CD14-positive monocyte (primary cell): ENCODE data around the gene RELB. TPM values are rescaled to one million over a fixed set of nuclear protein-coding genes. Genes with fewer than 3 reads are reported as not detected.

ENCODE experiments used
- DNase-seq, 3 donors: peaks; one replicate each; pipeline ENCODE4 v3.0.0-alpha.2; 2011 to 2022
- H2AFZ ChIP-seq: 2 replicates; pipeline ENCODE4 v1.6.0; 2012; ENCODE audit warnings: mild to moderate bottlenecking, low read depth, low read length, inconsistent platforms; ENCODE audit not compliant: insufficient read depth, poor library complexity, severe bottlenecking
- H3K27ac ChIP-seq, 2 donors: 1 replicate in 1 of 2; 2 replicates in 1 of 2; pipeline ENCODE4 v1.5.1; 2012 to 2013; ENCODE audit warnings: low read length in 2 of 2, control low read depth in 1 of 2, inconsistent platforms in 1 of 2, low read depth in 1 of 2, mild to moderate bottlenecking in 1 of 2
- H3K27me3 ChIP-seq, 2 donors: one replicate each; pipeline versions ENCODE4 v1.6.0 to v1.6.1; 2011 to 2013; ENCODE audit warnings: low read length in 2 of 2; ENCODE audit not compliant: control insufficient read depth in 2 of 2, insufficient read depth in 2 of 2
- H3K36me3 ChIP-seq, 2 donors: replicated peaks in 1 of 2; 1 replicate in 1 of 2; 2 replicates in 1 of 2; pipeline versions ENCODE4 v1.5.1 to v1.6.1; 2012 to 2013; ENCODE audit warnings: low read length in 2 of 2, control low read depth in 1 of 2, inconsistent platforms in 1 of 2, mild to moderate bottlenecking in 1 of 2; ENCODE audit not compliant: insufficient read depth in 2 of 2, control insufficient read depth in 1 of 2
- H3K4me1 ChIP-seq, 2 donors: 1 replicate in 1 of 2; 2 replicates in 1 of 2; pipeline versions ENCODE4 v1.5.1 to v1.6.1; 2012 to 2013; ENCODE audit warnings: low read length in 2 of 2, control low read depth in 1 of 2, inconsistent platforms in 1 of 2, mild to moderate bottlenecking in 1 of 2, moderate library complexity in 1 of 2; ENCODE audit not compliant: insufficient read depth in 2 of 2, control insufficient read depth in 1 of 2
- H3K4me2 ChIP-seq: replicated peaks from 2 replicates; pipeline ENCODE3; 2012; ENCODE audit warnings: low read length, moderate library complexity, mild to moderate bottlenecking; ENCODE audit not compliant: poor library complexity, severe bottlenecking; ENCODE audit errors: extremely low read depth
- H3K4me3 ChIP-seq, 3 experiments: fragments of 200-600 bp in 1 of 3; sonication (generic) in 1 of 3; replicated peaks in 1 of 3; 1 replicate in 2 of 3; 2 replicates in 1 of 3; pipeline ENCODE4 v1.5.1; 2011 to 2013; ENCODE audit warnings: low read length in 3 of 3, mild to moderate bottlenecking in 3 of 3, control low read depth in 2 of 3, low read depth in 2 of 3, inconsistent platforms in 1 of 3, moderate library complexity in 1 of 3
- H3K79me2 ChIP-seq: 2 replicates; pipeline ENCODE4 v1.6.0; 2012; ENCODE audit warnings: mild to moderate bottlenecking, control low read depth, inconsistent platforms, low read length, moderate library complexity; ENCODE audit not compliant: insufficient read depth
- H3K9ac ChIP-seq: 2 replicates; pipeline ENCODE4 v1.6.0; 2017; ENCODE audit warnings: low read length, mild to moderate bottlenecking; ENCODE audit not compliant: insufficient read depth, poor library complexity, severe bottlenecking
- H3K9me3 ChIP-seq, 2 donors: replicated peaks in 1 of 2; 1 replicate in 1 of 2; 2 replicates in 1 of 2; pipeline versions ENCODE4 v1.5.1 to v1.6.1; 2012 to 2013; ENCODE audit warnings: low read length in 2 of 2, control low read depth in 1 of 2; ENCODE audit not compliant: control insufficient read depth in 1 of 2, insufficient read depth in 1 of 2
- H4K20me1 ChIP-seq: 2 replicates; pipeline ENCODE4 v1.6.0; 2012; ENCODE audit warnings: mild to moderate bottlenecking, low read length, control low read depth, moderate library complexity; ENCODE audit not compliant: insufficient read depth
- H3K27ac Mint-ChIP-seq, 7 donors: one replicate each; pipeline ENCODE4 v1.8.0; 2020; ENCODE audit warnings: mild to moderate bottlenecking in 7 of 7, mixed read lengths in 7 of 7, moderate library complexity in 6 of 7, inconsistent platforms in 2 of 7
- H3K27me3 Mint-ChIP-seq, 3 donors: one replicate each; pipeline ENCODE4 v1.8.0; 2021 to 2022; ENCODE audit warnings: low read depth in 3 of 3, mild to moderate bottlenecking in 3 of 3, mixed read lengths in 3 of 3, moderate library complexity in 3 of 3, inconsistent platforms in 1 of 3
- H3K36me3 Mint-ChIP-seq, 2 donors: one replicate each; pipeline ENCODE4 v1.8.0; 2020; ENCODE audit warnings: mixed read lengths in 2 of 2, inconsistent platforms in 1 of 2, mild to moderate bottlenecking in 1 of 2
- H3K4me1 Mint-ChIP-seq: one replicate; pipeline ENCODE4 v1.8.0; 2020; ENCODE audit warnings: mild to moderate bottlenecking, mixed read lengths
- H3K4me3 Mint-ChIP-seq, 2 donors: one replicate each; pipeline ENCODE4 v1.8.0; 2020; ENCODE audit warnings: mild to moderate bottlenecking in 2 of 2, mixed read lengths in 2 of 2, moderate library complexity in 1 of 2
- H3K9me3 Mint-ChIP-seq, 7 donors: one replicate each; pipeline ENCODE4 v1.8.0; 2020 to 2022; ENCODE audit warnings: mixed read lengths in 7 of 7, mild to moderate bottlenecking in 6 of 7, moderate library complexity in 6 of 7, inconsistent platforms in 2 of 7
- WGBS: methylation state at CpG from one replicate; pipeline ENCODE4 v1.1.5; 2013; ENCODE audit warnings: missing lambda C conversion rate; ENCODE audit not compliant: insufficient coverage; 5-methylcytosine and 5-hydroxymethylcytosine counted together
- intact Hi-C, 2 donors: fragments of 100-400 bp; cut with micrococcal nuclease; formaldehyde crosslinking; loops; one replicate each; pipeline versions ENCODE4 v1.15.0 to v1.15.1; 2023
- polyA plus RNA-seq, 3 donors: library from polyadenylated mRNA; depleted of rRNA in 1 of 3; unstranded in 2 of 3; stranded (reverse) in 1 of 3; fragments of 300-500 nt in 2 of 3; fragments of >200 nt in 1 of 3; fragmentation: Illumina TruSeq in 2 of 3; gene quantifications; 1 replicate in 2 of 3; 2 replicates in 1 of 3; pipeline ENCODE4 v1.2.3, GENCODE V29; 2012 to 2021
- small RNA-seq: library from RNA; depleted of rRNA; stranded (forward); fragments of <200 nt; gene quantifications from one replicate; pipeline ENCODE3, GENCODE V24; 2012; ENCODE audit warnings: low read depth; ENCODE audit not compliant: insufficient read length
- TF ChIP-seq, protein P1 (sequence below): fragments of 200-600 bp; IDR thresholded peaks from one replicate; pipeline ENCODE4 v1.8.0; 2022; ENCODE audit warnings: antibody characterized with exemption, mild to moderate bottlenecking

The RELB gene
- polyA plus RNA-seq, 3 donors, result 32.3 to 35.0 (median 34.4) TPM

DNA sequence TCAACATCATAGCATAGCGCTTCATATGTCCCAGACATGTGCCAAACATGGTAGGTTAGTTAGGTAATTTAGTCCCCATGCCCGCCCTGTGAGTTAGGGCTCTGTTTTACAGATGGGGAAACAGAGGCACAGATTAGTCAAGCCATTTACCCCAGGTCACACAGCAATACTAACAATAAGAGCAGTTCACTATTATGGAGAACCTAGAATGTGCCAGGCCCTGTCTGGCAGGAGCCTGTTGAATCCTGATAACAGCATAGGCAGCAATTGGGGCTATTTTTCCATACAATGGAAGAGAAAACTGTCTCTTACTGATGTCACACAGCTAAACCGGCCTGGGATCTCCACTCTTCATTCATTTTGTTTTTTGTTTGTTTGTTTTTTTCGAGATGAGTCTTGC lies 85.2 kb downstream of the RELB start:
- TF ChIP-seq, protein P1, sequence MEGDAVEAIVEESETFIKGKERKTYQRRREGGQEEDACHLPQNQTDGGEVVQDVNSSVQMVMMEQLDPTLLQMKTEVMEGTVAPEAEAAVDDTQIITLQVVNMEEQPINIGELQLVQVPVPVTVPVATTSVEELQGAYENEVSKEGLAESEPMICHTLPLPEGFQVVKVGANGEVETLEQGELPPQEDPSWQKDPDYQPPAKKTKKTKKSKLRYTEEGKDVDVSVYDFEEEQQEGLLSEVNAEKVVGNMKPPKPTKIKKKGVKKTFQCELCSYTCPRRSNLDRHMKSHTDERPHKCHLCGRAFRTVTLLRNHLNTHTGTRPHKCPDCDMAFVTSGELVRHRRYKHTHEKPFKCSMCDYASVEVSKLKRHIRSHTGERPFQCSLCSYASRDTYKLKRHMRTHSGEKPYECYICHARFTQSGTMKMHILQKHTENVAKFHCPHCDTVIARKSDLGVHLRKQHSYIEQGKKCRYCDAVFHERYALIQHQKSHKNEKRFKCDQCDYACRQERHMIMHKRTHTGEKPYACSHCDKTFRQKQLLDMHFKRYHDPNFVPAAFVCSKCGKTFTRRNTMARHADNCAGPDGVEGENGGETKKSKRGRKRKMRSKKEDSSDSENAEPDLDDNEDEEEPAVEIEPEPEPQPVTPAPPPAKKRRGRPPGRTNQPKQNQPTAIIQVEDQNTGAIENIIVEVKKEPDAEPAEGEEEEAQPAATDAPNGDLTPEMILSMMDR, result no peak
- Mint-ChIP-seq H3K4me3 (no peak overlapping the region), H3K36me3 (peaks cover 19 to 51% of the 10 kb centered on the region in 2 donors), H3K9me3 (no peaks in the 10 kb centered on the region), H3K4me1 (peaks cover 22% of the 10 kb centered on the region), H3K27me3 (no peaks in the 10 kb centered on the region), H3K27ac (peak overlapping the region in 1 of 7 donors; percentile 22)
- intact Hi-C loops, result no loop called here
- H3K4me2 ChIP-seq, result no peak overlapping the region
- no peak overlapping the region for H3K4me3 ChIP-seq
- no peak for DNase-seq
- no peaks in the 10 kb centered on the region for H3K9me3 ChIP-seq
- peaks cover 10 to 22% of the 10 kb centered on the region in 2 donors for H3K36me3 ChIP-seq
- no peak overlapping the region for H3K9ac ChIP-seq
- H3K27ac ChIP-seq, result no peak overlapping the region
- no CpG with 5 or more reads among the region's 4 CpGs for WGBS
- H3K4me1 ChIP-seq, result peaks cover 16 to 18% of the 10 kb centered on the region in 2 donors
- peaks cover 24% of the 10 kb centered on the region for H4K20me1 ChIP-seq
- peaks cover 20% of the 10 kb centered on the region for H3K79me2 ChIP-seq
- no peak overlapping the region for H2AFZ ChIP-seq
- no peaks in the 10 kb centered on the region for H3K27me3 ChIP-seq

DNA sequence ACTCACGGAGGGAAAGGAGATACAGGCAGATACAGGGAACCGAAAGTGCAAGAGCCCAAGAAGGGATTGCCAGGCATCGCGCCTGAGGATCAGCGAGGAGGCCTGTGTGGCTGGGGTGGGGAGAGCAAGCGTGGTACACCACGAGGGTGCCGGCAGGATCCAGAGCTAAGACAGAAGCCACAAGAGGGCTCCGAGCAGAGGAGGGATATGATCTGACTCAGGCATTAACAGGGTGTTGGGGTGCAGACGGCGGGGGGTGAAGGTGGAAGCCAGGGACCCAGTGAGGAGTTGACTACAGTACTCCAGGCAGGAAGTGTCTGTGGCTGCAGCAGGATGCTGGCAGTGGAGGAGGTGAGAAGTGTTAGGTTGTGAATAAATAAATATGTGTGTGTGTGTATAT lies 86.3 kb downstream of the RELB start:
- intact Hi-C loops, result no loop called here
- peak overlapping the region; percentile 38 to 53 for H3K27ac ChIP-seq
- H3K4me3 ChIP-seq, result peak overlapping the region in 1 of 3 experiments; percentile 32
- peak overlapping the region; percentile 25 for H3K9ac ChIP-seq
- peaks cover 0 to 2% (median 0%) of the 10 kb centered on the region in 3 donors for H3K27me3 Mint-ChIP-seq
- H3K27me3 ChIP-seq, result no peaks in the 10 kb centered on the region
- H3K4me2 ChIP-seq, result peak overlapping the region; percentile 42
- peaks cover 10 to 41% of the 10 kb centered on the region in 2 donors for H3K36me3 Mint-ChIP-seq
- no peaks in the 10 kb centered on the region for H3K9me3 Mint-ChIP-seq
- peaks cover 6 to 11% of the 10 kb centered on the region in 2 donors for H3K36me3 ChIP-seq
- H3K4me1 ChIP-seq, result peaks cover 16 to 26% of the 10 kb centered on the region in 2 donors
- H3K9me3 ChIP-seq, result no peaks in the 10 kb centered on the region
- 3% methylated on average over 11 of the region's 11 CpGs for WGBS
- no peak overlapping the region for H2AFZ ChIP-seq
- TF ChIP-seq, protein P1, result no peak
- H4K20me1 ChIP-seq, result peaks cover 17% of the 10 kb centered on the region
- peak overlapping the region; percentile 64 to 86 for H3K4me3 Mint-ChIP-seq
- peaks cover 26% of the 10 kb centered on the region for H3K4me1 Mint-ChIP-seq
- peak in 2 of 3 donors; percentile 35 to 41 for DNase-seq
- peak overlapping the region in 5 of 7 donors; percentile 64 to 86 (median 74) for H3K27ac Mint-ChIP-seq
- peaks cover 9% of the 10 kb centered on the region for H3K79me2 ChIP-seq

Small RNAs within 50 kb of the gene (small RNA-seq; reads per million reads assigned to genes)
- gene RNU6-611P, result not detected

Other genes with a start within 250 kb of the RELB start
- gene CBLC, start 223.6 kb upstream of the RELB start, polyA plus RNA-seq, result not detected
- gene BCAM, start 192.4 kb upstream of the RELB start, polyA plus RNA-seq, result under 1 TPM in 1 of 3 donors, not detected in 2; 0.09 TPM
- 10 to 100 TPM in 1 of 3 donors, 1 to 10 TPM in 2; 5.6 to 18.2 (median 9.3) TPM for gene NECTIN2, start 155.2 kb upstream of the RELB start, polyA plus RNA-seq
- gene TOMM40, start 110.2 kb upstream of the RELB start, polyA plus RNA-seq, result 10 to 100 TPM; 15.0 to 25.4 (median 16.4) TPM
- 1 to 10 TPM in 1 of 3 donors, under 1 TPM in 1, not detected in 1; 0.30 to 1.0 TPM for gene APOE, start 95.7 kb upstream of the RELB start, polyA plus RNA-seq
- under 1 TPM in 1 of 3 donors, not detected in 2; 0.20 TPM for gene APOC1, start 86.9 kb upstream of the RELB start, polyA plus RNA-seq
- gene APOC4, start 59.2 kb upstream of the RELB start, polyA plus RNA-seq, result not detected
- gene APOC2, start 55.4 kb upstream of the RELB start, polyA plus RNA-seq, result not detected
- 10 to 100 TPM; 14.7 to 84.3 (median 20.0) TPM for gene CLPTM1, start 46.1 kb upstream of the RELB start, polyA plus RNA-seq
- 100 to 1,000 TPM in 1 of 3 donors, 1 to 10 TPM in 2; 2.2 to 152 (median 4.1) TPM for gene CLASRP, start 37.6 kb downstream of the RELB start, polyA plus RNA-seq
- 1 to 10 TPM; 3.8 to 7.2 (median 6.5) TPM for gene ZNF296, start 75.0 kb downstream of the RELB start, polyA plus RNA-seq
- 10 to 100 TPM; 67.6 to 83.4 (median 78.4) TPM for gene GEMIN7, start 77.8 kb downstream of the RELB start, polyA plus RNA-seq
- gene PPP1R37, start 91.7 kb downstream of the RELB start, polyA plus RNA-seq, result 10 to 100 TPM in 1 of 3 donors, under 1 TPM in 2; 0.10 to 11.8 (median 0.22) TPM
- gene NKPD1, start 159.5 kb downstream of the RELB start, polyA plus RNA-seq, result under 1 TPM in 1 of 3 donors, not detected in 2; 0.11 TPM
- 10 to 100 TPM; 49.7 to 82.7 (median 63.4) TPM for gene TRAPPC6A, start 176.8 kb downstream of the RELB start, polyA plus RNA-seq
- gene BLOC1S3, start 177.3 kb downstream of the RELB start, polyA plus RNA-seq, result 1 to 10 TPM; 2.9 to 6.7 (median 4.7) TPM
- not detected for gene EXOC3L2, start 243.9 kb downstream of the RELB start, polyA plus RNA-seq
- 10 to 100 TPM in 1 of 3 donors, under 1 TPM in 2; 0.59 to 18.4 (median 0.69) TPM for gene MARK4, start 249.8 kb downstream of the RELB start, polyA plus RNA-seq